GM19468 (cell line): Measurements from ENCODE around the gene LYAR.

Source experiments
- ATAC-seq: cut with Tn5 transposase; IDR thresholded peaks from one replicate; pipeline ENCODE4 v1.9.1; 2021; ENCODE audit warnings: mild to moderate bottlenecking, moderate library complexity, moderate number of reproducible peaks; ENCODE audit not compliant: unreplicated experiment; ENCODE audit errors: extremely low read depth

The LYAR gene

GRCh38 chr4:4317496-4318232 lies 27.7 kb upstream of the LYAR start:
- ATAC-seq = no peak

GRCh38 chr4:4316150-4316495 lies 26.2 kb upstream of the LYAR start:
- no peak for ATAC-seq

- ATAC-seq = no peak
These were observed 25.7 kb upstream of the LYAR start for GRCh38 chr4:4315461-4316149.

GRCh38 chr4:4311193-4311592 lies 21.2 kb upstream of the LYAR start:
- ATAC-seq = no peak

- no peak for ATAC-seq
These were observed 19.0 kb upstream of the LYAR start for GRCh38 chr4:4308800-4309441.

GRCh38 chr4:4306920-4307319 lies 17.0 kb upstream of the LYAR start:
- no peak for ATAC-seq

GRCh38 chr4:4302416-4302815 lies 12.5 kb upstream of the LYAR start:
- ATAC-seq = no peak

GRCh38 chr4:4302001-4302400 lies 12.0 kb upstream of the LYAR start:
- no peak for ATAC-seq

- ATAC-seq = no peak
These were observed 9.1 kb upstream of the LYAR start for GRCh38 chr4:4299006-4299405.

- no peak for ATAC-seq
These were observed 6.4 kb upstream of the LYAR start for GRCh38 chr4:4296283-4296846.

GRCh38 chr4:4293279-4293678 lies 3.3 kb upstream of the LYAR start:
- ATAC-seq = no peak

GRCh38 chr4:4289597-4289940 lies 385 bp downstream of the LYAR start:
- no peak for ATAC-seq

GRCh38 chr4:4289055-4289454 lies 899 bp downstream of the LYAR start:
- ATAC-seq = no peak

GRCh38 chr4:4288098-4288497 lies 1.9 kb downstream of the LYAR start:
- ATAC-seq = no peak

- no peak for ATAC-seq
These were observed 4.9 kb downstream of the LYAR start for GRCh38 chr4:4284827-4285618.

GRCh38 chr4:4281787-4282186 lies 8.2 kb downstream of the LYAR start:
- ATAC-seq = no peak

GRCh38 chr4:4277531-4277930 lies 12.4 kb downstream of the LYAR start:
- no peak for ATAC-seq

- ATAC-seq = no peak
These were observed 15.7 kb downstream of the LYAR start for GRCh38 chr4:4274226-4274625.

- no peak for ATAC-seq
These were observed 18.0 kb downstream of the LYAR start for GRCh38 chr4:4271912-4272311.

- ATAC-seq = no peak
These were observed 19.4 kb downstream of the LYAR start for GRCh38 chr4:4270529-4270928.

GRCh38 chr4:4269856-4270255 lies 20.1 kb downstream of the LYAR start:
- ATAC-seq = no peak
